Activated CD4-positive, alpha-beta T cell treated with anti-CD3 and anti-CD28 coated beads, Interleukin-2, amount 50 U/mL, for 48 hours (primary cell): ENCODE data around the gene LRRC36.

Experiments
- DNase-seq, 2 experiments: peaks; one replicate each; pipeline ENCODE4 v3.0.0-alpha.2; 2020

LRRC36 gene

DNA sequence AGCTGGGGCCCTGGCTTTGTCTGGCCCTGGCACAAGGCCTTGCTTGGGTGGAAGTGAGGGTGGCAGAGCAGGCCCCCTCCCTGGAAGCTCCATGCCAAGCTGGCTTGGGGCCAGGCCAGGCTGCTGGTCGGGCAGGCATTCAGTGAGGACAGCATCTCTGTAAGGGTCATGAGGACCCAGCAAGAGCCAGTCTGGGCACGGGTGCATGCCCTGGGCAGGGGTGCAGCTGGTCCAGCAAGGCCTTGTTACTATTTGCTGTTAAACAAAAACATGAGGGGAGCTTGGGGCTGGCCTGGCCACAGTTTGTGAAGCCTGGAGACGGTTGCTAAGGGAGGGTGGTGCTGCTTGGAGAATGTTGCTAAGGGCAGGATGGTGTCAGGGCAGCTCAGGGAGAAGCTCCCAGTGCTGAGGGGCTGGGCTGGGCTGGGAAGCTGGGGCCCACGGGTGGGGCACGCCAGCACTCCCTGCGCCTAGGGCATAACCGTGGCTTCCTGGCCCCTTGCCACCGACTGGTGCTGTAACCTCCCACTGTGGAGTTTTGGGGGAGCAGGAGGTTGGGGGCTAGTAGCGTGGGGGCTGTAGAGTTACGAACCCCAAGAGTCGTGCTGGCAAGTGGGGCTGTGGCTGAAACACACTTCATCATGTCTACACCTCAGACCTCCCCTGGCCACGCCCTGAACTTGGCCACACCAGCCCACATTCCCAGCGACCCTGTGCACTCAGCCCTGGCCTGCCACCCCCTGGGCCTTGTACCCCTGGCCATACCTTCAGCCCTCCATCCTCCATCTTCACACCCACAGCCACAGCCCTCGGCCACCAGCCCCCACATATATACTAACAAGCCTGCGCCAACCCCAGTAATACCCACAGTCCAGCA, 65.0 kb downstream of the LRRC36 start:
- no peak for DNase-seq

DNA sequence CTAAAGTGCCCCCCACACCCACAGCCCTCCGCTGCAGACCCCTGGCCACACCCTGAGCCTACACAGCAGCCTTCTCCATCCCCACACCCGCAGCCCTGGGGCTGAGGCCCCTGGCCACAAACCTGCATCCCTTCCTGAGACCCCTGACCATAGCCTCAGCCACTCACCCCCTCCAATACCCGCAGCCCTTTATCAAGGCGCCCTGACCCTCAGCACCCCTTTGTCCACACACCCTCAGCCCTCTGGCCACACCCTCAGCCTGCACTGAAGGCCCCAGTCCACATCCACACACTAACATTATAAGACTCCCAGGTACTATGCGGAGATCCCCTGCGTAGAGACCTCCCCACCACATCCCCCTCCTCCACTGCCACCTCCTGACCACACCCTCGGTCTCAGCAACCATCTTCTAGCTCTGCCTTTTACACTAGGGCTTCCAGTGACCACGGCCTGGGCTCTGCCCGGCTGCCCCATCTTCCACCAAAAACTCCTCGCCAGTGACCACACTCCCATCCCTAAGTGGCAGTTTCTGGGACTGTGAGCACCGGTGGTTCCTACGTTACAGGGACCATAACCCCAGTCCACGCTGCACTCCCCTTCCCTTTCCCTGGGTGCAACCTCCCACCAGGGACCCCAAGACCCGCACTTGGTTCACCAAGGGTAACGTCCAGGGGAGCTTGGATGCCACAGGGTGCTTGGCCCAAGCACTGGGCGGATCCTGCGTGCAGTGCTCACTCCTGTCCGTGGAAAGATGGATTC, 65.9 kb downstream of the LRRC36 start:
- DNase-seq: no peak

DNA sequence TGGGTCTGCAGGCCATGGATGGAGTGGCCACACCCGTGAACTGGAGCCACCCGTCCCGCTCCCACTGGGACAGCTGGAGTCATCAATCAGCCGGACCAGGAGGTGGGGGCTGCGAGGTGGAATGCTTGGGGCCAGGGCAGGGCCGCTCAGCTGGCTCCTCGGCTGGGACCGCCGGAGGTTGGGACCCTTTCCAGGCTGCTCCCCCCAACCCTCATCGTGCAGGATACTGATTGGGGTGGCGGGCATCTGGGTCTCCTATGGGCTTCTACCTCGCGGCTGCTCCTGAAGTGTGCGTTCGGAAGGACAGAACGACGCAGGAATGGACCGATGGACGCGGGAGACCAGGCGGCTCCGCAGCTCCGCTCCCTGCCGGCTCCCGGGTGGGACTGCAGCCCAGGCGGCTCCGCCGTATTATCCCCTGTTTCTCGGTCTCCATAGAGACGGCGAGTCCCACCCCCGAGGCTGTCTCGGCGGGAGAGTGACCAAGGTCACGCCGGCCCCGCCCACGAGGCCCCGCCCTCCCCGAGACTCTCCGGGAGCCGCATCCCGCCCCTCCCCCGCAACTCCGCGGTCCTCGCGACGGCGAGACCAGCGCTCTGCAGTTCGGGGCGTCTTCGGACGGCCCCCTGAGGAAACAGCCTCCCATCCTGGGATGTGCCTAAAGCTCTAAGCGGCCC, 66.6 kb downstream of the LRRC36 start, which contains the start of gene TPPP3:
TSS of gene TPPP3 (minus strand) at position 388 of the 677 bp plus-strand sequence. CDS start 2,387 bp downstream, outside the sequence.
- peak; percentile 51 to 66 for DNase-seq

DNA sequence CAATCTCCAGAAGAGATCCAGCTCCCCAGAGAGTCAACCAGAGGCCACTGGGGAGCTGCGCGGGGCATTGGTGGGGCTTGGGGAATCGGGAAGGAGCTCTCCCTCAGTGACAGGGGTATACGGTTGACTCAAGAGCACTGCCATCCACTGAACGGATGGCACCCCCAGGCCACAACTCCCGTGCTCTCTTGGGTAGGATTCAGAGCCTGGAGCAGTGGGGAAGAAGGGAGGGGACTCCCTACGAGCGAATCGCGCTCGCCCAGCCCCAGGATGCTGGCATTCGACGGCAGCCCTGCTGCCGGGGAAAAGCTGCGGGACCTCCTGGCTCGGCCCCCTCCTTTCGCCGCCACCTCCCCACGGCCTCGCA, 67.2 kb downstream of the LRRC36 start:
- no peak for DNase-seq

DNA sequence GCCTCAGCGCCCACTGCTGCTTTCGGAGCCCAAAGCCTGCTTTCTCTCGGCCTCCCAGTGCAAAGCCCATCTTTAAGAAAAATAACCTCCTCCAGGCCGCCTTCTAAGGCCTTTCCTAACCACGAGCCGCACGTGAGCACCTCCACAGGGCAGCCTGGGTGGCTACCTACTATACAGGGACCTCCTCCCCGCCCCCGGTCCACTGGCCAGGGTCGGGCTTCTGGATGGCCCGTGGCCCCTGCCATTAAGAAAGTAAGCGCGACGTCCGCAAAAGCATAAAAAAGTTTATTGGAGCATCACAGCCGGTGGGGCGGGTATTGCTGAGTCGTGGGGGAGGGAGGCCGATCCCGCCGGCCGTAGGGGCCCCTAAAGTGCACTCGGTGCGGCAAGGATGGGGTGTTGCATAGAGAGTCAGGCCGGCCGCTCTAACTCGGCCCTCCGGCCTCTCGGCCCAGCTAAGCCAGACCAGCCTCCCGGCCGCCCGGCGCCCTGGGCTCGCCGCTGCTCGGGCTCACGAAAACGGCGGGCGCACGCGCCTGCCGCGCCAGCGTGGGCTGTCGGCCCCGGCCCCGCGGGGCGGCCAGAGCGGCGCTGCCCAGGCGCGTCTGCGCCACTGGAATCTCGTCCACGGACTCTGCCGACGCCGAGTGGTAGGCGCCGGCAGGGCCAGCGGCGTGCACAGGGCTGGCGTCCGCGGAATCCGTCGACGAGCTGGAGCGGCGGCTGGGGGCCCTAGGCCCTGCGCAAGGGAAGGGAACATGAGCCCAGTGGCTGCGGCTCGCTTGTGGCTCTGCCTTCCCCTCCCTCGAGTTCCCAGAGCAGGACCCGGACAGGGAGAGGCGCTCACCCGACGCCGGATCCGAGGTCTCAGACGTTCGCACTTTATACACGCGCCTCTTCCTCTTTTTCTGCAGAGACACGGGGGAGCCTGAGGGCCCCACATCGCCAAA, 67.8 kb downstream of the LRRC36 start:
- no peak for DNase-seq

DNA sequence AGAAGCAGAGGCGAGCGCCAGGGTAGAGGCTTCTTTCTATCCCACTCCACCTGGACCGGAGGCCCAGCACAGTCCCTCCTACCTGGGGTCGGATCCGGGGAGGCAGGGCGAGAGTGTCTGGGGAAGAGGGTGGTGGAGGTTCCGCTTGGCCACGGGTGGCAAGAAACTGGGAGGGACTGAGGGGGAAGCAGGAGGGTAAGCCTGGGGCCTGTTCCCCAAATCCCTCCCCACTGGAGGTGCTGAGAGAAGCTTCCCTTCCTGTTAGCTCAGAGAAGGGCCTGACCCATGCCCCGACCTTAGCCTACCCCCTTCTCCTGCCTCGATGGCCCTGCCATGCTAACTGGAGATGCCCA, 68.5 kb downstream of the LRRC36 start:
- DNase-seq: no peak

DNA sequence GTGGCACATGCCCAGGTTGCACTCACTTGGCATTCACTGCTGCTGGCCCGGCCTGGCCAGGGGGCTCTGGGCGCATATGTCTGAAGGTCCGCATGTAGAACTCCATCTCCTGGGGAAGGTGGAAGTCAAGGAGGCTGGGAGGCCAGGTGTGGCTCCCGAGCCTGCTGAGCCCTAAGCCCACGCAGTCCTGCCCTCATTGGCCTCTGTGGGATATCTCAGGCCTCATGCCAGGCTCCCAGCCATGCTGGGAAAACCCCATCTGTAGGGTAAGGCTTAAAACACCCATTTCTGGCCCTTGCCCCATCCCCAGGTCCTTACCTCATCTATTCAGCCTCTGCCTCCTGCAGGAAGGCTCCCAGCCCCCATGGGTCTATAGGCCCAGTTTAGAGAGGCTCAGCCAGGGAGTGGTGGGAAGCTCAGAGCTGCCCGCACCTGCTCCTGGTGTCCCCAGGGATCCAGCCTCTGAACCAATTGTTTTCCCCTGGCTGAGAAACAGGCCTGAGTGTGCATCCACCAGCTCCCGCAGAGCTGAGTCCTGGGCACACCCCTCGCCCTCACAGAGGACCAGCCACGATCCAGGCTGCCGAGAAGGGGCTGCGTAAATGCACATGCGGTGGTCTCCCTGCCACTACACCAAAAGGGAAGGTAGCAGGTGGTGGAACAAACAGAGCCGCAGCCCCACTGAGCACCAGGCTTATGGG, 69.0 kb downstream of the LRRC36 start:
- DNase-seq: no peak

DNA sequence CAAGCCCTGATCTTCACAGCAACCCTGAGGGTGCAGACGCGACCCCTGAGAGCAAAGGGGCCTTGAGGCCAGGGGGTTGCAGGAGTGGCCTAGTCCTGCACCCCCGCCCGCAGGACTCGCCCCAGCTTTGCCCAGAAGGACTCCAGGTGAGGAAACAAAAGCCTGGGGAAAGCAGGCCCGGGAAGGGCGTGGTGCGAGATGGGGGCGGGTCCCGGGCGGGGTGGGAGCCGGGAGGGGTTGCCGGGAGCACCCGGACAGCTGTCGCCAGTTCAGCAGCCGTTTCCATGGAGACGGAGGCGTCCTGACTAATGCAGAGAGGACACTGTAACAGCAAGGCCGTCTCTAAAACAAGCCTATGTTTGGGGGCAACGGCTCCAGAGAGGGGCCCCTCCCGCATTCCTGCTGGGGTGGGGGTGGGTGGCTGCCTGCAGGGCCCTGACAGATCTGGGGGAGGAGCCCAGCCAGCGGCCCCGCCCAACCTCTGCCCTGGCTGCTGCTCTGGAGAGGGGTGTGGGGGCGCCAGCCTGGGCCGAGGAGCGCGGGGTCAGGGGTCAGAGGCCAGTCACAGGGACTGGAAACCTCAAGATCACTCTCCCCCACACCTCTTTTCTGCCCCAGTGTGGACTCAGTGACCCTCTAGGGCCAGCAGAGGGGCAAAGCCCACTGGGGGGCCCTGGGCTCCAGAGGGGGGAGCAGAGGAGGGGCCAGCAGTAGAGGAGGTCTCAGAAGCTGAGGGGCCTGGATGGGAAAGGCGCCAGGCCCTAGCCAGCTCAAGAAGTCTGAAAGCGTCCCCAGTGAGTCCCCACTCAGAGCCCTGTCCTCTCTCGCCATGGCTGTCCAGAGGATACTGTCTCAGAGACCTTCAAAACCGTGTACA, 69.8 kb downstream of the LRRC36 start:
- no peak for DNase-seq

DNA sequence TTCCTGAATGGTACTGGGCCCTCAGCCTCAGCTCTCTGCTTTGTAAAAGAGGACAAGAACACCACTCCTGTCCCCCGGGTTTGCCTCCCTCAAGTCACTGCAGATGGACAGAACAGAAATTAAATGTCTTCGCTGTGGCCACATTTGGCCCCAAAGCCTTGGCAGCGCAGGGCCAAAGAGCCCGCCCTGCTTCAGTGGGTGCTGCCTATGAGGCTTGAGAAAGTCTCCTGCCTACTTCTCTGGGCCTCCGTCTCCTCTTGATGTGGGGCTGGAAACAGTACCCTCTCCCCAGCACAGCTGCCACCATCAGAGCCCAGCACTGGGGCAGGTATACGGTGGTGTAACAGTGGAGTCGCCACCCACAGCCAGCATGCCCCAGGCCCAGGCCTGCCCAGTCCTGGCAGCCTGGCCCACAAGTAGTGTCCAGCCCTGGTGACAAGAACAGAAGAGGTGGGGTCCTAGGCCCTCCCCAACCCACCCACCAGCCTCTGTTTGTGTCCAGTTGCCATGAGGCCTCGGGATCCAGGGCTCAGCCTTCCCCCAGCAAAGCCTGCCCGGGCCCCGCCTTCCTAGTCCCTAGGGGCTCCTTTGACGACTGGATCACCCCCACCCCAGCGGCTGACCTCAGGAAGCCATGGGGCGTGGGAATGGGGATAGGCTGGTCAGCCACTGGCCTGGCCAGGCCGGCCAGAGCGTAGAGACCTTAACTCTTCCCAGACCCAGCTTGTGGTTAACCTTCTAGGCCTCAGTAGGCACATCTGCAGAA, 70.6 kb downstream of the LRRC36 start:
- no peak for DNase-seq

DNA sequence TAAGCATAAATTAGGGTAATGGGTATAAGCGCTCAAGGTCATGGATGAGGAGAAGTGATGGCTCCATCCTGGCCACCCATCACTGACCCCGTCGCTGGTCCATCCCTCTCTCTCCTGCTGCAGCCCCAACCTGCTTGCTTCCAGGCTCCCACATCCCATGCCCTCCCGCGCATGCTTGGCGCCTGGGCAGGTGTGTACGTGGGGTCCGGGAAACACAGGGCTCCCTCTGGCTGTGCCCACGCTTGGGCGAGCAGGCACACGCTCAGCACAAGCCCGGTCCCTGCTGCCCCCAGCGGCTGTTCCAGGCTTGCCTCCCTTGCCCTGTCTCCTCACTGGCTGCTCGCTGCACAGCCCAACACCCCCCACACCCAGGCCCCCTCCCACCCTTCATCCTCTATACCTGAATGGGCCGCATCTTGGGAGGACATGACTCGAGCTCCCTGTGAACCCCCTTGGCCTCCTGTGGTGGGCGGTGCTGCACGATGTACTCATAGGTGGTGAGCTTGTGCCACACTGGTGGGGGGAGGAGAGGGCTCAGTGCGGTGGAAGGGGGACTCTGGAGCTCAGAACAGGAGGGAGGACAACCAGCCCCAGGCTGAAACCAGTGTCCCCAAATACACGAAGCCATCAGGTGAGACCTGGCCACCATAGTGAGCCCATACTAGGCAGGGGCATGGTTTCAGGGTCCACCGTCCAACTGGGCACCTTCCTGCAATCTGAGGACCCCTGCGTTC, 71.4 kb downstream of the LRRC36 start:
- no peak for DNase-seq

DNA sequence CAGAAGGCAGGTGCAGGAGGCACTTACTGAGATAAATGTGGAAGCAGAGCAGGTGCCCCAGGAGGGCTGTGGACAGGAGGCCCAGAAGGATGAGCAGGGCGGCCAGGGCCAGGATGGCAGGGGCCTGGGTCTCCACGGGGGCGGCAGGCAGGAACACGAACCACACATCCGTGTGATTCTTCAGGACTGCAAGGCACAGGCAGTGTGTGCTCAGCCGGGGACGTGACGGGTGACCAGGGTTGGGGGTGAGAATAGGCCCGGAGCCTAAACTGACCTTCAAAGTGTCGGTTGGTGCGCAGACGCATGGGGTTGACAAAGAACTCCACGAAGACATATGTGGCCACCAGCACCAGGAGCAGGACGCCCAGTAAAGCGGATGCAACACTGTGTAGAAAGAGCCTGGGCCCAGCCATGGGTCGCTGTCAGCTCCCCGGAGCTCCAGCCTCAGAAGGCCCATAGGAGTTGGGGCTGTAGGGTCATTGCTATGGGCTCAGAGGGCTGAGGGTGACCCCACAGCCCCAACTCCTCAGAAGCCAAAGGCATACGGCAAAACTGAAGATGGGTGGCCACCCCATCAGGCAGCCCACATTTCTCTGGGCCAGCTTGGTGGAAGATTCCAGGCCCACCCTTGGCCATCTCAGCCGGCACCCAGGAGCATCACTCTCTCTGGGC, 72.1 kb downstream of the LRRC36 start:
- no peak for DNase-seq

DNA sequence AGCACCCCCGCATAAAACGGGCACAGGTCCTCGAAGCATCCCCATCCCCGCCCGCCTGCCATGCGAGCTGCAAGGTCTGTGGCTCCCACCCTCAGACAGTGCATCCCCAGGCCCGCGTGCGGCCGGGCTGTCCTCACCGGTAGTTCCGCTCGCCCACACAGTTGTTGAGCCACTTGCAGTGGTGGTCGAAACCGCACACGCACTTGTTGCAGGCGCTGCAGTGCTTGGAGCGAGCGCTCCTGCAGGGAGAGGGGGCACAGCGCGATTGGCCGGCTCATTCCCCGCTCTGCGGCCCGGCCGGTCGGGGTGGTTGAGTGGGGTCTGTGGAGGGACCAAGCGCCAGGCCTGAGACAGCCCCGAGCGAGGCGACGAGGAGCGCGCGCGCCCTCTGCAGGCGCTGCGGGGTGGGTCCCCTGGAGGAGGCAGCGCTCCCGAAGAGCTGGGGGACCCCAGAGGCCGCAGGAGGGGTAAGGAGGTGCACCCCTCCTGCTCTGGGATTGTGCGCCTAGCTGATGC, 72.7 kb downstream of the LRRC36 start:
- DNase-seq: peak; percentile 63 to 69

DNA sequence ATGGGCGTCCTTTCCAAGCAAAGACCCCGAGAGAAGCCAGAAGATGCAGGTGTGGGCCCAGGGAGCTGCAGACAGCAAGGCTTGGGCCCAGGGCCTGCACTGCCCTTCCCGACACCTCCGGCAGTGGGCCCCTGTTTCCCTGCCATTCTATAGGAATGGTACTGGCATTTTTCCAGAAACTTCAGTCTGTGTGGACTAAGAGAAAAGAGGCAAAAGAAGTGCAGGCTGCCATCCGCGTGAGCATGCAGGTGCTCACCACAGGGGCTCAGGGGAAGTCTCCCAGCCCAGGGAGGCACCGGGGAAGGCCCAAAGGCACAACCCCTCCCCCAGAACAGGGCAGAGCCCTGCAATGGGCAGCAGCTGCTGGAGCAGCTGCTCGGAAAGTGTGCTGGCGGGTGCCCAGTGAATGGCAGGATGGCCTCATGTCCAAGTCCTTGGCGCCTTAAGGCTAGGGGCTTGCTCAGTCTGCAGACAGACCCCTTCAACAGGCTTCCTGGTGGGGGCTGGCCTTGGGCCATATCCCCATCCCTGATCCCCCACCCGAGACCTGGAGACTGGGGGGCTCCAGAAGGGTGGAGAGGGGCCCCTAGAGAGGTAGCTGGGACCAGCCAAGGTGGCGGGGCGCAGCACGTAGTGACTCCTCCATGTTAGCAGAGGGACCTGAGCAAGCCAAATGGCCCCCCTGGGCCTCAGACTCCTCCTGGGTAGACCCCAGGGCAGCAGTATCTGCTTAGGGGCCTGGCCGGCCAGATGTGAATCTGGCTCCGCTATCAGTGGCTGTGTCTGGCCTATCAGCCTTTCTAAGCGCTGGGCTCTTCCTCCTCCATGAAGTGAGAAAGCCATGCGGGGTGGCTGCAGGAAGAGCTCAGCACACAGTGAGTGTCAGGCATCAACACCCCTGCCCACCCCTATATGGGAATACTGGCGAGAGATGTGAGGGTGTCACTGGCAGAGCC, 73.4 kb downstream of the LRRC36 start:
- DNase-seq: no peak

DNA sequence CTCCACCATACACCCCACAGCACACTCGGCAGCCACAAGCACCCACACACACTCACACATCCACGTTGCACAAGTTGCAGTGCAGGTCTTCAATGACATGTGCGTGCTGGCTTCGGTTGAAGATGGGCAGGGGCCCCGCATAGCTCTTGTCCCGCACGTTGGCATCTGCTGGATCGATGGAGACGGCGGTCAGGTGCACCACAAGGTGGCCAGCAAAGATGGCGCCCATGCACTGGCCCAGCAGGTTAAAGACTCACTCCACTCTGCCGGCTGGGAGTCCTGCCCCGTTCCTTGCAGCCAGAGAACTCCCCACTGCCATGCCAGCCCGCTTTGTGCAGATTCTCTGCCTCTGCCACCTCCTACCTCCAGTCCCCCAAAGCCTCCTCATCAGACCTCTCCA, 74.3 kb downstream of the LRRC36 start:
- DNase-seq: no peak

DNA sequence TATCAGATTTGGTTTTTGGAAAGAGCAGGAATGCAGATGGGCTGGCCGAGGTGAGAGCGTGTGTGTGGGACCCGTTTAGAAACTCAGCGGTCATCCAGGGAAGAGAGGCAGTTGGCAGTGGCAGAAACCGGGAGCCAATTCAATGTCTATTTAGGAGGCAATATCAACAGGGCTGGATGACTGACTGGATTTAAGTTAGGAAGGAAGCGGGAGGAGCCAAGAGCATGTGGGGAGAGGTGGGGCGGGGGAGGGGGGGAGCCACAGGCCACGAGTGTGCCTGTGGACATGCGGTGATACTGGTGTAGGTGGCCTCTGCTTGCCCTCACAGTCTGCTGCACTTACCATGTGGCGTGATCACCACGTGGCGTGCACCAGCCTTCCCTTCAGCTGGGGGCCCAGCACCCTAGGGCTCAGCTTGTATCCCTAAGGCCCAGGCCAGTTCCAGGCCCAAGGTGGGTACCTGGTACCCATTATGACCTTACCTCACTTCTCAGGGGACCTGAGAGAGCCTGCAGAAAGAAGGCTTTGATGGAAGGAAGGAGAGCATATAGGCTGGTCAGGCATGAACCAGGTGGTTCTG, 77.5 kb downstream of the LRRC36 start:
- DNase-seq: no peak

DNA sequence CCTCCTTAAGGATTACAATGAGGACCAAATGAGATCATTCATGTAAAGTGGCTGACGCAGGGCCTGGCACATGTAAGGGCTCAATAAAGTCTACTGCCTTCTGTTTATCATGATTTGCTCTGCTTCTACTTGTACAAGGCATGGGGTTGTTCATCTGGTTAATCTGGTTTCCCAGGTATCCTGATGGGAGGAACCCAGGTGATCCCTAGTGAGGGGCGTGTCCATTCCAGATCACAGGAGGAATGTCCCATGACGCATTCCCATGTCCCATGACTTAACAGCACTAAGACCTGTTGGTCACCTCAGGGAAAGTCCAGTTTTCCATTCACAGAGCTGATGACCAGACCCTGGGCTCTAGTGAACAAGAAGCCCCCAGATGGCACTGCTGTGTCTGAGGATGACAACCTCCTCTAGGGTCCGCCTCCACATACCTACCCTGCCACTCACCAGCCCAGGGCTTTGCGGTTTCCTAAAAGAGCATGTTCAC, 78.2 kb downstream of the LRRC36 start:
- no peak for DNase-seq

DNA sequence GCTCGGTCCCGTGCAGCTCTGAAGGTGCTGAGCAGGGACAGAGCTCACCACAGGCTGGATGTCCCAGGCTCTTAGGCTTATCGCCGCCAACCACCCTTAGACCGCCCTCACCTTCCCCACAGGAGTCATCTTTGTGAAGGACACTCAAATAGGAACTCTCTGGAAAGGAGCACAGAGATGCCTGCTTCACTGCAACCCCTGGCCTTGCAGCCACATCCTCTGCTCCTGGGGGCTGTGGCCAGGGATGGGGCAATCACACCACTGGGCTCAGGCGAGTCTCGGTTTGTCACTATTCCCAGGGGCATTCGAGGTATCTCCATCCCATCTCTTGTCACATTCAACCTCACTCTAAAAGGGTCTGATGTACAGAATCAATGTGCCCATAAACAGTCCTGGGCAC, 78.7 kb downstream of the LRRC36 start:
- DNase-seq: no peak
